K562 (cell line): ENCODE measurements around the gene MYO15B. TPM values are rescaled to one million over a fixed set of nuclear protein-coding genes. Genes with fewer than 3 reads are reported as not detected.

ENCODE experiments used
- ASH1L ChIP-seq: fragments of 450-650 bp; IDR thresholded peaks from 2 replicates; pipeline ENCODE4 v1.6.1; 2018; ENCODE audit warnings: borderline replicate concordance, mild to moderate bottlenecking, low read depth; ENCODE audit not compliant: partially characterized antibody
- CBX1 ChIP-seq: sonication (generic); IDR thresholded peaks from 2 replicates; pipeline ENCODE4 v1.6.1; 2016; ENCODE audit warnings: antibody characterized with exemption, low read depth, mild to moderate bottlenecking
- DIDO1 ChIP-seq: fragments of 450-650 bp; IDR thresholded peaks from 2 replicates; pipeline ENCODE4 v1.6.1; 2016; ENCODE audit warnings: low read depth, missing biosample characterization, missing genetic modification characterization
- DPF2 ChIP-seq: fragments of 450-650 bp; IDR thresholded peaks from 2 replicates; pipeline ENCODE4 v1.6.1; 2016
- EP300 ChIP-seq: IDR thresholded peaks from 2 replicates; pipeline ENCODE4 v1.6.1; 2012; ENCODE audit warnings: low read length, improper control_type of control experiment
- FOXK2 ChIP-seq, 2 experiments: fragments of 450-650 bp; IDR thresholded peaks in 1 of 2; conservative IDR thresholded peaks in 1 of 2; 2 replicates each; pipeline ENCODE4 v1.6.1; 2016; ENCODE audit warnings: low read depth in 2 of 2, mild to moderate bottlenecking in 1 of 2
- GABPA ChIP-seq: fragments of 200-800 bp; sonication (Bioruptor generic); conservative IDR thresholded peaks from 2 replicates; pipeline ENCODE4 v1.6.1; 2016; ENCODE audit warnings: low read depth, missing genetic modification characterization, missing compliant biosample characterization
- GATAD2B ChIP-seq: fragments of 450-650 bp; IDR thresholded peaks from 2 replicates; pipeline ENCODE4 v1.6.1; 2017; ENCODE audit warnings: mild to moderate bottlenecking, borderline replicate concordance
- HDAC1 ChIP-seq, 2 experiments: fragments of 450-650 bp; IDR thresholded peaks; 2 replicates each; pipeline ENCODE4 v1.6.1; 2016 to 2017; ENCODE audit warnings: inconsistent platforms in 1 of 2, mild to moderate bottlenecking in 1 of 2, moderate library complexity in 1 of 2
- HSF4 ChIP-seq: fragments of 250-450 bp; sonication (Bioruptor Pico); IDR thresholded peaks from 2 replicates; pipeline ENCODE4 v2.1.2; 2022; ENCODE audit warnings: mild to moderate bottlenecking, moderate library complexity, borderline replicate concordance
- LEF1 ChIP-seq: fragments of 450-650 bp; IDR thresholded peaks from 2 replicates; pipeline ENCODE4 v1.6.1; 2016; ENCODE audit warnings: mild to moderate bottlenecking
- MTA2 ChIP-seq: fragments of 450-650 bp; IDR thresholded peaks from 2 replicates; pipeline ENCODE4 v1.6.1; 2016; ENCODE audit warnings: low read depth
- MTF1 ChIP-seq: fragments of 250-450 bp; sonication (Bioruptor Pico); IDR thresholded peaks from 2 replicates; pipeline ENCODE4 v1.9.0; 2021; ENCODE audit warnings: moderate library complexity, mild to moderate bottlenecking, inconsistent platforms, borderline replicate concordance
- RBBP5 ChIP-seq: fragments of 200-600 bp; sonication (generic); IDR thresholded peaks from 2 replicates; pipeline ENCODE4 v1.6.1; 2012; ENCODE audit warnings: borderline replicate concordance, mild to moderate bottlenecking, low read length, control low read depth, inconsistent platforms; ENCODE audit not compliant: insufficient read depth, poor library complexity, severe bottlenecking
- ZC3H11A ChIP-seq: IDR thresholded peaks from 2 replicates; pipeline ENCODE4 v1.6.1; 2012; ENCODE audit warnings: low read depth, low read length, improper control_type of control experiment
- ZNF134 ChIP-seq: fragments of 250-450 bp; sonication (Bioruptor Pico); conservative IDR thresholded peaks from 2 replicates; pipeline ENCODE4 v1.4.0; 2020
- ZNF23 ChIP-seq: fragments of 250-450 bp; sonication (Bioruptor Pico); IDR thresholded peaks from 2 replicates; pipeline ENCODE4 v1.4.0; 2020; ENCODE audit warnings: mild to moderate bottlenecking
- ZNF324 ChIP-seq: fragments of 250-450 bp; sonication (Bioruptor Pico); IDR thresholded peaks from 2 replicates; pipeline ENCODE4 v1.4.0; 2020; ENCODE audit warnings: mild to moderate bottlenecking
- ZNF589 ChIP-seq: fragments of 200-800 bp; sonication (Bioruptor generic); IDR thresholded peaks from 2 replicates; pipeline ENCODE4 v1.6.1; 2016; ENCODE audit warnings: low read depth, missing genetic modification characterization, missing compliant biosample characterization
- polyA plus RNA-seq, 8 experiments: library from polyadenylated mRNA; depleted of rRNA in 4 of 8; stranded (reverse) in 5 of 8; unstranded in 3 of 8; fragments of >200 nt; fragmentation: Nextera tagmentation in 2 of 8; fragmentation: Illumina TruSeq in 1 of 8; extraction: Ambion mirVana in 2 of 8; extraction: Trizol in 1 of 8; gene quantifications; 2 replicates each; pipeline versions ENCODE4 v1.2.1 to v1.2.3, GENCODE V29; 2011 to 2014; ENCODE audit warnings: inconsistent platforms in 1 of 8, missing spikeins in 1 of 8
- total RNA-seq, 7 experiments: library from RNA; depleted of rRNA in 6 of 7; stranded (reverse); fragments of >200 nt in 6 of 7; fragmentation: Illumina TruSeq in 2 of 7; extraction: Trizol in 2 of 7; gene quantifications; 2 replicates each; pipeline versions ENCODE4 v1.2.1 to v1.2.3, GENCODE V29; 2011 to 2021; ENCODE audit warnings: low replicate concordance in 1 of 7
- TF ChIP-seq, protein P1 (sequence below): fragments of 250-450 bp; sonication (Bioruptor Pico); IDR thresholded peaks from 2 replicates; pipeline ENCODE4 v1.8.0; 2022; ENCODE audit warnings: inconsistent platforms
- TF ChIP-seq, protein P2 (sequence below): sonication (generic); formaldehyde crosslinking; IDR thresholded peaks from 2 replicates; pipeline ENCODE4 v1.5.0; 2020; ENCODE audit warnings: missing genetic modification reagents
- TF ChIP-seq, protein P3 (sequence below): sonication (generic); formaldehyde crosslinking; IDR thresholded peaks from 2 replicates; pipeline ENCODE4 v1.8.1; 2023; ENCODE audit warnings: mild to moderate bottlenecking, missing genetic modification reagents
- TF ChIP-seq, protein P4 (sequence below): fragments of 250-450 bp; sonication (Bioruptor Pico); IDR thresholded peaks from 2 replicates; pipeline ENCODE4 v1.5.0; 2020; ENCODE audit warnings: mild to moderate bottlenecking

The MYO15B gene
- total and polyA plus RNA-seq, 9 of the 15 experiments (the other 6 are each of a cell fraction or from before 2014, with no cell fraction given) = 0.05 to 3.1 (median 0.83) TPM; not detected in 2

DNA sequence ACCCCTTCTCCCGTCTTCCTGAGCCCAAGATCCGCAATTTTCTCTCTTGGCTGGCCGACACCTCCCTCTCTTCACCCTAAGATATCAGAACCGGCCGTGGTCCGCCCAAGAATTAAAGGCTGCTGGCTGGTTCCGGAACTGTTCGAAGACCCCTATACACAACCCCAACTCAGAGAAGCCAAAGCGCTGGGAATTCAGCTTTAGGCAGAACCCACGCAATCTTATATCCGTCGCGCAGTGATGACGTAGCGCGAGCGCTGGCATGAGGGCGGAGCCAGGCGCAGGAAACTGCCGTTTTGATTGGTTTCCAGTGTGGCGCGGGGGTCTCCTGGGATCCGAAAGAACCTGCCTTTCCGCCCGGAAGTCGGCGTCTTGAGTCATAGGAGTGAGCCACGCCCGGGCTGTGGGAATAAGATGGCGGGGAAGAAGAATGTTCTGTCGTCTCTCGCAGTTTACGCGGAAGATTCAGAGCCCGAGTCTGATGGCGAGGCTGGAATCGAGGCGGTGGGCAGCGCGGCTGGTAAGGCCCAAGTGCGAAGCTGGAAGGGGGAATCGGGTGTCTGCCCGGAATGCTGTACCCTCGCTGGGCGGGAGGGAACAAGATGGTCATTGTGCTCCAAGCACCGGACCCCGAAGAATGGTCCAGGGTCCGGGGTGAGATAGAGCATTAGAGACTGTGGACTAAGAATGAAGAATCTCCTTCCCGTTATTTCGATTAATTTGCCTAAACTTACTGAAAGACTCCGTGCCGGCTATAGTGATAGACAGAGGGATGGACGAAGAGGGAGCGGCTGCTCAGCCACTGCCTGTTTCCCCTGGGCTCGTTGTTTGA lies 79.6 kb downstream of the MYO15B start, which contains the start of the genes RECQL5 and SAP30BP (continued):
- TF ChIP-seq, protein P1, sequence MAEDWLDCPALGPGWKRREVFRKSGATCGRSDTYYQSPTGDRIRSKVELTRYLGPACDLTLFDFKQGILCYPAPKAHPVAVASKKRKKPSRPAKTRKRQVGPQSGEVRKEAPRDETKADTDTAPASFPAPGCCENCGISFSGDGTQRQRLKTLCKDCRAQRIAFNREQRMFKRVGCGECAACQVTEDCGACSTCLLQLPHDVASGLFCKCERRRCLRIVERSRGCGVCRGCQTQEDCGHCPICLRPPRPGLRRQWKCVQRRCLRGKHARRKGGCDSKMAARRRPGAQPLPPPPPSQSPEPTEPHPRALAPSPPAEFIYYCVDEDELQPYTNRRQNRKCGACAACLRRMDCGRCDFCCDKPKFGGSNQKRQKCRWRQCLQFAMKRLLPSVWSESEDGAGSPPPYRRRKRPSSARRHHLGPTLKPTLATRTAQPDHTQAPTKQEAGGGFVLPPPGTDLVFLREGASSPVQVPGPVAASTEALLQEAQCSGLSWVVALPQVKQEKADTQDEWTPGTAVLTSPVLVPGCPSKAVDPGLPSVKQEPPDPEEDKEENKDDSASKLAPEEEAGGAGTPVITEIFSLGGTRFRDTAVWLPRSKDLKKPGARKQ (CRISPR knock-in tag) = no peak
- TF ChIP-seq FOXK2 (conservative IDR thresholded peaks at IDR 0.05 in 1 of 2, IDR thresholded peaks at IDR 0.05 in 1 of 2; ENCODE audit: low read depth in 2 of 2) (peak; percentile 80 to 82), DIDO1 (peak; percentile 83), ASH1L (peak; percentile 61), HSF4 (CRISPR knock-in tag) (no peak), MTA2 (no peak), ZNF324 (no peak), GATAD2B (no peak), CBX1 (no peak), ZNF23 (CRISPR knock-in tag) (no peak), MTF1 (no peak), HDAC1 (IDR thresholded peaks at IDR 0.05) (peak in 1 of 2 experiments; percentile 84; a peak in 2 of 4 replicates), LEF1 (no peak), ZC3H11A (no peak), EP300 (no peak), RBBP5 (peak; percentile 87), ZNF589 (CRISPR knock-in tag) (no peak), ZNF134 (no peak), DPF2 (0 out of 2 replicates have a peak, but pooled peaks have one; percentile 30), GABPA (tag) (peak; percentile 95)
- TF ChIP-seq, protein P2, sequence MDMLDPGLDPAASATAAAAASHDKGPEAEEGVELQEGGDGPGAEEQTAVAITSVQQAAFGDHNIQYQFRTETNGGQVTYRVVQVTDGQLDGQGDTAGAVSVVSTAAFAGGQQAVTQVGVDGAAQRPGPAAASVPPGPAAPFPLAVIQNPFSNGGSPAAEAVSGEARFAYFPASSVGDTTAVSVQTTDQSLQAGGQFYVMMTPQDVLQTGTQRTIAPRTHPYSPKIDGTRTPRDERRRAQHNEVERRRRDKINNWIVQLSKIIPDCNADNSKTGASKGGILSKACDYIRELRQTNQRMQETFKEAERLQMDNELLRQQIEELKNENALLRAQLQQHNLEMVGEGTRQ (CRISPR knock-in tag) = no peak
- TF ChIP-seq, protein P3, sequence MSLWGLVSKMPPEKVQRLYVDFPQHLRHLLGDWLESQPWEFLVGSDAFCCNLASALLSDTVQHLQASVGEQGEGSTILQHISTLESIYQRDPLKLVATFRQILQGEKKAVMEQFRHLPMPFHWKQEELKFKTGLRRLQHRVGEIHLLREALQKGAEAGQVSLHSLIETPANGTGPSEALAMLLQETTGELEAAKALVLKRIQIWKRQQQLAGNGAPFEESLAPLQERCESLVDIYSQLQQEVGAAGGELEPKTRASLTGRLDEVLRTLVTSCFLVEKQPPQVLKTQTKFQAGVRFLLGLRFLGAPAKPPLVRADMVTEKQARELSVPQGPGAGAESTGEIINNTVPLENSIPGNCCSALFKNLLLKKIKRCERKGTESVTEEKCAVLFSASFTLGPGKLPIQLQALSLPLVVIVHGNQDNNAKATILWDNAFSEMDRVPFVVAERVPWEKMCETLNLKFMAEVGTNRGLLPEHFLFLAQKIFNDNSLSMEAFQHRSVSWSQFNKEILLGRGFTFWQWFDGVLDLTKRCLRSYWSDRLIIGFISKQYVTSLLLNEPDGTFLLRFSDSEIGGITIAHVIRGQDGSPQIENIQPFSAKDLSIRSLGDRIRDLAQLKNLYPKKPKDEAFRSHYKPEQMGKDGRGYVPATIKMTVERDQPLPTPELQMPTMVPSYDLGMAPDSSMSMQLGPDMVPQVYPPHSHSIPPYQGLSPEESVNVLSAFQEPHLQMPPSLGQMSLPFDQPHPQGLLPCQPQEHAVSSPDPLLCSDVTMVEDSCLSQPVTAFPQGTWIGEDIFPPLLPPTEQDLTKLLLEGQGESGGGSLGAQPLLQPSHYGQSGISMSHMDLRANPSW (CRISPR knock-in tag) = no peak
- TF ChIP-seq, protein P4, sequence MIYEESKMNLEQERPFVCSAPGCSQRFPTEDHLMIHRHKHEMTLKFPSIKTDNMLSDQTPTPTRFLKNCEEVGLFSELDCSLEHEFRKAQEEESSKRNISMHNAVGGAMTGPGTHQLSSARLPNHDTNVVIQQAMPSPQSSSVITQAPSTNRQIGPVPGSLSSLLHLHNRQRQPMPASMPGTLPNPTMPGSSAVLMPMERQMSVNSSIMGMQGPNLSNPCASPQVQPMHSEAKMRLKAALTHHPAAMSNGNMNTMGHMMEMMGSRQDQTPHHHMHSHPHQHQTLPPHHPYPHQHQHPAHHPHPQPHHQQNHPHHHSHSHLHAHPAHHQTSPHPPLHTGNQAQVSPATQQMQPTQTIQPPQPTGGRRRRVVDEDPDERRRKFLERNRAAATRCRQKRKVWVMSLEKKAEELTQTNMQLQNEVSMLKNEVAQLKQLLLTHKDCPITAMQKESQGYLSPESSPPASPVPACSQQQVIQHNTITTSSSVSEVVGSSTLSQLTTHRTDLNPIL (CRISPR knock-in tag) = no peak
